HG03097 (cell line): ENCODE data around the gene BABAM2.

Source experiments
- ATAC-seq: cut with Tn5 transposase; IDR thresholded peaks from one replicate; pipeline ENCODE4 v1.9.1; 2021; ENCODE audit not compliant: unreplicated experiment, low FRiP score

Gene BABAM2

GRCh38 chr2:28150236-28150915 lies 259.8 kb downstream of the BABAM2 start:
- ATAC-seq, result no peak

- no peak for ATAC-seq
These were observed 260.5 kb downstream of the BABAM2 start for GRCh38 chr2:28150994-28151393.

- no peak for ATAC-seq
These were observed 262.2 kb downstream of the BABAM2 start for GRCh38 chr2:28152585-28153280.

GRCh38 chr2:28153851-28154250 lies 263.3 kb downstream of the BABAM2 start:
- no peak for ATAC-seq

GRCh38 chr2:28155086-28155485 lies 264.6 kb downstream of the BABAM2 start:
- no peak for ATAC-seq

GRCh38 chr2:28155627-28156026 lies 265.1 kb downstream of the BABAM2 start:
- no peak for ATAC-seq

- no peak for ATAC-seq
These were observed 268.3 kb downstream of the BABAM2 start for GRCh38 chr2:28158791-28159190.

GRCh38 chr2:28160986-28161425 lies 270.5 kb downstream of the BABAM2 start:
- ATAC-seq, result no peak

- no peak for ATAC-seq
These were observed 270.9 kb downstream of the BABAM2 start for GRCh38 chr2:28161466-28161865.

- no peak for ATAC-seq
These were observed 272.0 kb downstream of the BABAM2 start for GRCh38 chr2:28162564-28162963.

- no peak for ATAC-seq
These were observed 272.5 kb downstream of the BABAM2 start for GRCh38 chr2:28163028-28163427.

- ATAC-seq, result no peak
These were observed 273.2 kb downstream of the BABAM2 start for GRCh38 chr2:28163627-28164279.

- ATAC-seq, result no peak
These were observed 273.8 kb downstream of the BABAM2 start for GRCh38 chr2:28164280-28164801.

- no peak for ATAC-seq
These were observed 274.6 kb downstream of the BABAM2 start for GRCh38 chr2:28165087-28165635.

- no peak for ATAC-seq
These were observed 276.4 kb downstream of the BABAM2 start for GRCh38 chr2:28166956-28167355.

- ATAC-seq, result no peak
These were observed 277.8 kb downstream of the BABAM2 start for GRCh38 chr2:28168376-28168775.

- ATAC-seq, result no peak
These were observed 279.0 kb downstream of the BABAM2 start for GRCh38 chr2:28169492-28169891.

GRCh38 chr2:28172114-28172898 lies 281.8 kb downstream of the BABAM2 start:
- ATAC-seq, result no peak

GRCh38 chr2:28173377-28173776 lies 282.8 kb downstream of the BABAM2 start:
- no peak for ATAC-seq

GRCh38 chr2:28174211-28174610 lies 283.7 kb downstream of the BABAM2 start:
- no peak for ATAC-seq
